K562 (cell line): ENCODE data around the gene ZFP62. TPM values are rescaled to one million over a fixed set of nuclear protein-coding genes. Genes with fewer than 3 reads are reported as not detected.
A peak's percentile ranks its signal among the peaks of the same experiment; 100 is the strongest.

Experiments used
- BCLAF1 ChIP-seq, 2 experiments: fragments of 450-650 bp in 1 of 2; IDR thresholded peaks; 2 replicates each; pipeline ENCODE4 v1.6.1; 2011 to 2017; ENCODE audit warnings: low read depth in 2 of 2, antibody characterized with exemption in 1 of 2, borderline replicate concordance in 1 of 2, low read length in 1 of 2, mild to moderate bottlenecking in 1 of 2, mixed read lengths in 1 of 2; ENCODE audit not compliant: control insufficient read depth in 1 of 2
- FOXK2 ChIP-seq, 2 experiments: fragments of 450-650 bp; IDR thresholded peaks in 1 of 2; conservative IDR thresholded peaks in 1 of 2; 2 replicates each; pipeline ENCODE4 v1.6.1; 2016; ENCODE audit warnings: low read depth in 2 of 2, mild to moderate bottlenecking in 1 of 2
- HNRNPLL ChIP-seq: fragments of 200-400 bp; formaldehyde crosslinking; IDR thresholded peaks from 2 replicates; pipeline ENCODE4 v1.6.1; 2017; ENCODE audit warnings: low read length, low read depth, mild to moderate bottlenecking; ENCODE audit not compliant: poor library complexity, severe bottlenecking
- NONO ChIP-seq, 2 experiments: fragments of 200-400 bp in 1 of 2; fragments of 450-650 bp in 1 of 2; formaldehyde crosslinking in 1 of 2; IDR thresholded peaks; 2 replicates each; pipeline ENCODE4 v1.6.1; 2017; ENCODE audit warnings: low read depth in 2 of 2, mild to moderate bottlenecking in 2 of 2, moderate library complexity in 2 of 2, low read length in 1 of 2
- SAFB2 ChIP-seq: fragments of 200-400 bp; formaldehyde crosslinking; IDR thresholded peaks from 2 replicates; pipeline ENCODE4 v1.6.1; 2018; ENCODE audit warnings: borderline replicate concordance, low read length, low read depth, moderate library complexity; ENCODE audit not compliant: severe bottlenecking
- ZFP1 ChIP-seq: fragments of 450-650 bp; formaldehyde crosslinking; IDR thresholded peaks from 2 replicates; pipeline ENCODE4 v1.4.0; 2020; ENCODE audit warnings: mild to moderate bottlenecking, mixed read lengths
- ZNF318 ChIP-seq, 2 experiments: fragments of 450-650 bp; IDR thresholded peaks; 2 replicates each; pipeline ENCODE4 v1.6.1; 2016; ENCODE audit warnings: mild to moderate bottlenecking in 2 of 2, borderline replicate concordance in 1 of 2, low read depth in 1 of 2, moderate library complexity in 1 of 2
- ZNF445 ChIP-seq: fragments of 250-450 bp; sonication (Bioruptor Pico); IDR thresholded peaks from 2 replicates; pipeline ENCODE4 v1.4.0; 2020; ENCODE audit warnings: low read depth, mild to moderate bottlenecking, moderate library complexity
- ZNF592 ChIP-seq: fragments of 450-650 bp; IDR thresholded peaks from 2 replicates; pipeline ENCODE4 v1.6.1; 2017; ENCODE audit warnings: antibody characterized with exemption, mild to moderate bottlenecking
- polyA plus RNA-seq, 8 experiments: library from polyadenylated mRNA; depleted of rRNA in 4 of 8; stranded (reverse) in 5 of 8; unstranded in 3 of 8; fragments of >200 nt; fragmentation: Nextera tagmentation in 2 of 8; fragmentation: Illumina TruSeq in 1 of 8; extraction: Ambion mirVana in 2 of 8; extraction: Trizol in 1 of 8; gene quantifications; 2 replicates each; pipeline versions ENCODE4 v1.2.1 to v1.2.3, GENCODE V29; 2011 to 2014; ENCODE audit warnings: inconsistent platforms in 1 of 8, missing spikeins in 1 of 8
- total RNA-seq, 7 experiments: library from RNA; depleted of rRNA in 6 of 7; stranded (reverse); fragments of >200 nt in 6 of 7; fragmentation: Illumina TruSeq in 2 of 7; extraction: Trizol in 2 of 7; gene quantifications; 2 replicates each; pipeline versions ENCODE4 v1.2.1 to v1.2.3, GENCODE V29; 2011 to 2021; ENCODE audit warnings: low replicate concordance in 1 of 7

ZFP62 gene
- total and polyA plus RNA-seq, 9 of the 15 experiments (the other 6 are each of a cell fraction or from before 2014, with no cell fraction given): 12.2 to 37.5 (median 25.0) TPM

- TF ChIP-seq FOXK2 (conservative IDR thresholded peaks at IDR 0.05 in 1 of 2, IDR thresholded peaks at IDR 0.05 in 1 of 2; ENCODE audit: low read depth in 2 of 2) (peak; percentile 84 to 94), NONO (IDR thresholded peaks at IDR 0.05; ENCODE audit: low read depth in 2 of 2, low read length in 1 of 2) (no peak), ZNF445 (CRISPR knock-in tag) (no peak), BCLAF1 (IDR thresholded peaks at IDR 0.05; ENCODE audit: borderline replicate concordance in 1 of 2, control insufficient read depth in 1 of 2, low read depth in 2 of 2, low read length in 1 of 2) (no peak), ZNF318 (IDR thresholded peaks at IDR 0.05; ENCODE audit: borderline replicate concordance in 1 of 2, low read depth in 1 of 2) (no peak), ZFP1 (CRISPR knock-in tag) (no peak), ZNF592 (no peak), HNRNPLL (no peak), SAFB2 (no peak)
Measured at GRCh38 chr5:180809403-180810209, 51.5 kb downstream of the ZFP62 start (continued).
